ENCODE data around the gene HOGA1. TPM values are rescaled to one million over a fixed set of nuclear protein-coding genes. Genes with fewer than 3 reads are reported as not detected.

HOGA1 gene
- total and polyA plus RNA-seq, 2 experiments from 2014 or later = 0.15 TPM; not detected in 1

DNA sequence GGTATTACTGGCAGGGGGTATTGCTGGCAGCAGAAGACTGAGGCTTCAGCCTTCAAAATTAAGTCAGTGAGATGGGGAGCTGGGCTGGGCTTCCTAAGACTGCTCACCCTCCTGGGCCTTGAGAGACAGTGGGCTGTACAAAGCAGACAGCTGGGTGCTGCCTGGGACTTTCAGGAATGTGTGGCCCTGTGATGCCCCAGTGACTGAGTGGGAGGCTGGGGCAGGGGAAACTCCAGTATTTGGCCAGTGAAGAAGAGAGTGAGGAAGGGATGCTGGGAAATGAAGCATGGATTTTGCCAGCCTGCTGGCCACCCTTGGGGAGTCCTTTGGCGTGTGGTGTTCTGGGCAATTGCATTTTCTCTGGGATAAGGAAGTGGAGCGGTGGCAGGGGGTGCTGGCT is 11.2 kb upstream of the HOGA1 start (continued):
- TF ChIP-seq, protein P1, sequence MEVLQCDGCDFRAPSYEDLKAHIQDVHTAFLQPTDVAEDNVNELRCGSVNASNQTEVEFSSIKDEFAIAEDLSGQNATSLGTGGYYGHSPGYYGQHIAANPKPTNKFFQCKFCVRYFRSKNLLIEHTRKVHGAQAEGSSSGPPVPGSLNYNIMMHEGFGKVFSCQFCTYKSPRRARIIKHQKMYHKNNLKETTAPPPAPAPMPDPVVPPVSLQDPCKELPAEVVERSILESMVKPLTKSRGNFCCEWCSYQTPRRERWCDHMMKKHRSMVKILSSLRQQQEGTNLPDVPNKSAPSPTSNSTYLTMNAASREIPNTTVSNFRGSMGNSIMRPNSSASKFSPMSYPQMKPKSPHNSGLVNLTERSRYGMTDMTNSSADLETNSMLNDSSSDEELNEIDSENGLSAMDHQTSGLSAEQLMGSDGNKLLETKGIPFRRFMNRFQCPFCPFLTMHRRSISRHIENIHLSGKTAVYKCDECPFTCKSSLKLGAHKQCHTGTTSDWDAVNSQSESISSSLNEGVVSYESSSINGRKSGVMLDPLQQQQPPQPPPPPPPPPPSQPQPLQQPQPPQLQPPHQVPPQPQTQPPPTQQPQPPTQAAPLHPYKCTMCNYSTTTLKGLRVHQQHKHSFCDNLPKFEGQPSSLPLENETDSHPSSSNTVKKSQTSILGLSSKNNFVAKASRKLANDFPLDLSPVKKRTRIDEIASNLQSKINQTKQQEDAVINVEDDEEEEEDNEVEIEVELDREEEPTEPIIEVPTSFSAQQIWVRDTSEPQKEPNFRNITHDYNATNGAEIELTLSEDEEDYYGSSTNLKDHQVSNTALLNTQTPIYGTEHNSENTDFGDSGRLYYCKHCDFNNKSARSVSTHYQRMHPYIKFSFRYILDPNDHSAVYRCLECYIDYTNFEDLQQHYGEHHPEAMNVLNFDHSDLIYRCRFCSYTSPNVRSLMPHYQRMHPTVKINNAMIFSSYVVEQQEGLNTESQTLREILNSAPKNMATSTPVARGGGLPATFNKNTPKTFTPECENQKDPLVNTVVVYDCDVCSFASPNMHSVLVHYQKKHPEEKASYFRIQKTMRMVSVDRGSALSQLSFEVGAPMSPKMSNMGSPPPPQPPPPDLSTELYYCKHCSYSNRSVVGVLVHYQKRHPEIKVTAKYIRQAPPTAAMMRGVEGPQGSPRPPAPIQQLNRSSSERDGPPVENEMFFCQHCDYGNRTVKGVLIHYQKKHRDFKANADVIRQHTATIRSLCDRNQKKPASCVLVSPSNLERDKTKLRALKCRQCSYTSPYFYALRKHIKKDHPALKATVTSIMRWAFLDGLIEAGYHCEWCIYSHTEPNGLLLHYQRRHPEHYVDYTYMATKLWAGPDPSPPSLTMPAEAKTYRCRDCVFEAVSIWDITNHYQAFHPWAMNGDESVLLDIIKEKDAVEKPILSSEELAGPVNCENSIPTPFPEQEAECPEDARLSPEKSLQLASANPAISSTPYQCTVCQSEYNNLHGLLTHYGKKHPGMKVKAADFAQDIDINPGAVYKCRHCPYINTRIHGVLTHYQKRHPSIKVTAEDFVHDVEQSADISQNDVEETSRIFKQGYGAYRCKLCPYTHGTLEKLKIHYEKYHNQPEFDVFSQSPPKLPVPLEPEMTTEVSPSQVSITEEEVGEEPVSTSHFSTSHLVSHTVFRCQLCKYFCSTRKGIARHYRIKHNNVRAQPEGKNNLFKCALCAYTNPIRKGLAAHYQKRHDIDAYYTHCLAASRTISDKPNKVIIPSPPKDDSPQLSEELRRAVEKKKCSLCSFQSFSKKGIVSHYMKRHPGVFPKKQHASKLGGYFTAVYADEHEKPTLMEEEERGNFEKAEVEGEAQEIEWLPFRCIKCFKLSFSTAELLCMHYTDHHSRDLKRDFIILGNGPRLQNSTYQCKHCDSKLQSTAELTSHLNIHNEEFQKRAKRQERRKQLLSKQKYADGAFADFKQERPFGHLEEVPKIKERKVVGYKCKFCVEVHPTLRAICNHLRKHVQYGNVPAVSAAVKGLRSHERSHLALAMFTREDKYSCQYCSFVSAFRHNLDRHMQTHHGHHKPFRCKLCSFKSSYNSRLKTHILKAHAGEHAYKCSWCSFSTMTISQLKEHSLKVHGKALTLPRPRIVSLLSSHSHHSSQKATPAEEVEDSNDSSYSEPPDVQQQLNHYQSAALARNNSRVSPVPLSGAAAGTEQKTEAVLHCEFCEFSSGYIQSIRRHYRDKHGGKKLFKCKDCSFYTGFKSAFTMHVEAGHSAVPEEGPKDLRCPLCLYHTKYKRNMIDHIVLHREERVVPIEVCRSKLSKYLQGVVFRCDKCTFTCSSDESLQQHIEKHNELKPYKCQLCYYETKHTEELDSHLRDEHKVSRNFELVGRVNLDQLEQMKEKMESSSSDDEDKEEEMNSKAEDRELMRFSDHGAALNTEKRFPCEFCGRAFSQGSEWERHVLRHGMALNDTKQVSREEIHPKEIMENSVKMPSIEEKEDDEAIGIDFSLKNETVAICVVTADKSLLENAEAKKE (CRISPR knock-in tag; IDR thresholded peaks at IDR 0.05) = no peak
- TF ChIP-seq EZH2 (IDR thresholded peaks at IDR 0.05; ENCODE audit: low read depth, unreplicated experiment) (no peak), STAT1 (IDR thresholded peaks at IDR 0.05; ENCODE audit: unreplicated experiment) (no peak), ZNF331 (CRISPR knock-in tag; IDR thresholded peaks at IDR 0.05; ENCODE audit: low read depth) (no peak), ZNF114 (CRISPR knock-in tag; IDR thresholded peaks at IDR 0.05) (no peak)
- TF ChIP-seq, protein P2, sequence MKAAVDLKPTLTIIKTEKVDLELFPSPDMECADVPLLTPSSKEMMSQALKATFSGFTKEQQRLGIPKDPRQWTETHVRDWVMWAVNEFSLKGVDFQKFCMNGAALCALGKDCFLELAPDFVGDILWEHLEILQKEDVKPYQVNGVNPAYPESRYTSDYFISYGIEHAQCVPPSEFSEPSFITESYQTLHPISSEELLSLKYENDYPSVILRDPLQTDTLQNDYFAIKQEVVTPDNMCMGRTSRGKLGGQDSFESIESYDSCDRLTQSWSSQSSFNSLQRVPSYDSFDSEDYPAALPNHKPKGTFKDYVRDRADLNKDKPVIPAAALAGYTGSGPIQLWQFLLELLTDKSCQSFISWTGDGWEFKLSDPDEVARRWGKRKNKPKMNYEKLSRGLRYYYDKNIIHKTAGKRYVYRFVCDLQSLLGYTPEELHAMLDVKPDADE (IDR thresholded peaks at IDR 0.05) = no peak

DNA sequence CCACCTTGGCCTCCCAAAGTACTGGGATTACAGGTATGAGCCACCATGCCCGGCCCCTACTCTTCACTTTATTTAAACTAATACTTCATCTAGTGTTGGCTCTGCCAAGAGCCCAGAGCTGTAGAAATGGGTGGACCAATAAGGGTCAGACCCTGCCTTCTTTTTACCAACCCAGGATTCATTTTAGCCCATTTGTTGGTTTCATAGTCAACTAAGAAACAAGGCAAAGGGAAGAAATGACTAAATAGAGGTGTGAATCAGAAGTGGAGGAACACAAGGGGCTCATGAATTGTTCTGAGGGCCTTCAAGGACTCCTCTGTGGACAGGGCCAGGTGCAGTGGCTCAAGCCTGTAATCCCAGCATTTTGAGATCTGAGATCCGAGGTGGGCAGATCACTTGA is 10.5 kb upstream of the HOGA1 start:
- H3K4me3 ChIP-seq = no peak overlapping the region
- H2AFZ ChIP-seq = no peak overlapping the region
- no peak overlapping the region for H3K4me2 ChIP-seq
- Mint-ChIP-seq H3K27ac (no peak overlapping the region), H3K4me1 (peaks cover 17% of the 10 kb centered on the region; the same call in 2 of the 3 replicates), H3K9me3 (no peaks in the 10 kb centered on the region), H3K4me3 (no peak overlapping the region), H3K36me3 (ENCODE audit: low read depth) (peaks cover 2% of the 10 kb centered on the region; the same call in 1 of the 3 replicates), H3K27me3 (ENCODE audit: insufficient read depth, low read depth, poor library complexity) (peaks cover 6% of the 10 kb centered on the region)
- DNase-seq (ENCODE audit: low spot score) = no peak
- H3K27ac ChIP-seq (ENCODE audit: low read depth) = no peak overlapping the region
- H3K4me1 ChIP-seq (ENCODE audit: insufficient read depth) = no peaks in the 10 kb centered on the region; the same call in 1 of the 2 replicates
- no peaks in the 10 kb centered on the region for H3K9me2 ChIP-seq (ENCODE audit: insufficient read depth)
- H3K79me2 ChIP-seq (replicated peaks; ENCODE audit: insufficient read depth) = no peaks in the 10 kb centered on the region
- no peaks in the 10 kb centered on the region for H3K27me3 ChIP-seq (ENCODE audit: insufficient read depth)
- 0 out of 2 replicates have a peak, but pooled peaks cover 3% of the 10 kb centered on the region for H4K20me1 ChIP-seq (replicated peaks; ENCODE audit: insufficient read depth)
- H3F3A ChIP-seq (replicated peaks; ENCODE audit: low read depth) = no peaks in the 10 kb centered on the region
- ATAC-seq = no peak
- no peaks in the 10 kb centered on the region for H3K36me3 ChIP-seq (ENCODE audit: insufficient read depth)
- no peak for TF ChIP-seq ZNF114 (CRISPR knock-in tag; IDR thresholded peaks at IDR 0.05)
- no peak for TF ChIP-seq ZNF331 (CRISPR knock-in tag; IDR thresholded peaks at IDR 0.05; ENCODE audit: low read depth)
- TF ChIP-seq, protein P1 (CRISPR knock-in tag; IDR thresholded peaks at IDR 0.05) = no peak
- no peak for TF ChIP-seq NANOG (IDR thresholded peaks at IDR 0.05; ENCODE audit: borderline replicate concordance)
- TF ChIP-seq CREB1 (CRISPR knock-in tag; IDR thresholded peaks at IDR 0.05; ENCODE audit: low read depth) = no peak
- TF ChIP-seq JUNB (IDR thresholded peaks at IDR 0.05; ENCODE audit: unreplicated experiment) = no peak
- no peak for TF ChIP-seq STAT1 (IDR thresholded peaks at IDR 0.05; ENCODE audit: unreplicated experiment)

All from GM23338 (cell line).